ENCODE data around the gene BDH1. TPM values are rescaled to one million over a fixed set of nuclear protein-coding genes. Genes with fewer than 3 reads are reported as not detected.

The BDH1 gene
- total RNA-seq, 1 donor from 2014 or later, result not detected

GRCh38 chr3:197564097-197564843 is 8.5 kb upstream of the BDH1 start:
- H3K36me3 ChIP-seq, result no peaks in the 10 kb centered on the region
- H3K4me3 ChIP-seq, result no peak overlapping the region
- no peaks in the 10 kb centered on the region for H3K27me3 ChIP-seq
- no peaks in the 10 kb centered on the region for H3K9me3 ChIP-seq
- intact Hi-C loops (cut with DNase I), result no loop called here
- DNase-seq (ENCODE audit: low spot score in 2 of 2), result no peak
- TF ChIP-seq CTCF (IDR thresholded peaks at IDR 0.05), result no peak
- no peaks in the 10 kb centered on the region for H3K4me1 ChIP-seq
- H3K27ac ChIP-seq, result no peak overlapping the region

- H3K36me3 ChIP-seq, result no peaks in the 10 kb centered on the region
- no peaks in the 10 kb centered on the region for H3K27me3 ChIP-seq
- no peak overlapping the region for H3K4me3 ChIP-seq
- TF ChIP-seq CTCF (IDR thresholded peaks at IDR 0.05), result no peak
- intact Hi-C loops (cut with DNase I), result no loop called here
- DNase-seq (ENCODE audit: low spot score in 2 of 2), result no peak
- no peaks in the 10 kb centered on the region for H3K9me3 ChIP-seq
- no peaks in the 10 kb centered on the region for H3K4me1 ChIP-seq
- no peak overlapping the region for H3K27ac ChIP-seq
Observed at GRCh38 chr3:197562398-197563251, 6.9 kb upstream of the BDH1 start.

- TF ChIP-seq CTCF (IDR thresholded peaks at IDR 0.05), result no peak
- no peak overlapping the region for H3K4me3 ChIP-seq
- no peak overlapping the region for H3K27ac ChIP-seq
- DNase-seq (ENCODE audit: low spot score in 2 of 2), result no peak
- no peaks in the 10 kb centered on the region for H3K4me1 ChIP-seq
- no peaks in the 10 kb centered on the region for H3K36me3 ChIP-seq
- H3K27me3 ChIP-seq, result no peaks in the 10 kb centered on the region
- intact Hi-C loops (cut with DNase I), result no loop called here
- H3K9me3 ChIP-seq, result no peaks in the 10 kb centered on the region
Observed at GRCh38 chr3:197561926-197562325, 6.2 kb upstream of the BDH1 start.

GRCh38 chr3:197559651-197560050 is 3.9 kb upstream of the BDH1 start:
- H3K36me3 ChIP-seq, result no peaks in the 10 kb centered on the region
- H3K9me3 ChIP-seq, result no peaks in the 10 kb centered on the region
- intact Hi-C loops (cut with DNase I), result loop anchor here (10.0 kb wide), 1 partner anchor 595 kb away; the partner anchor contains the start of gene PIGZ
- no peak for TF ChIP-seq CTCF (IDR thresholded peaks at IDR 0.05)
- no peak overlapping the region for H3K27ac ChIP-seq
- H3K27me3 ChIP-seq, result no peaks in the 10 kb centered on the region
- H3K4me3 ChIP-seq, result no peak overlapping the region
- H3K4me1 ChIP-seq, result peaks cover 0 to 6% of the 10 kb centered on the region in 2 donors
- DNase-seq (ENCODE audit: low spot score in 2 of 2), result no peak

- intact Hi-C loops (cut with DNase I), result loop anchor here (2.0 to 10.0 kb wide), 4 partner anchors 97 to 1052 kb away; partner anchors contain the start of genes DLG1, PIGZ and RNF168
- H3K36me3 ChIP-seq, result no peaks in the 10 kb centered on the region
- H3K27ac ChIP-seq, result peak overlapping the region; percentile 82 to 93
- H3K4me3 ChIP-seq, result peak overlapping the region; percentile 69 to 80
- H3K9me3 ChIP-seq, result no peaks in the 10 kb centered on the region
- DNase-seq (ENCODE audit: low spot score in 2 of 2), result peak; percentile 75 to 97
- H3K4me1 ChIP-seq, result peaks cover 0 to 12% of the 10 kb centered on the region in 2 donors
- no peaks in the 10 kb centered on the region for H3K27me3 ChIP-seq
- TF ChIP-seq CTCF (IDR thresholded peaks at IDR 0.05), result peak; percentile 41 to 60 (median 47)
Observed at GRCh38 chr3:197554562-197555280, 1.0 kb downstream of the BDH1 start.
